GM19463 (cell line): Measurements from ENCODE around the gene DIS3L2.
A peak's percentile ranks its signal among the peaks of the same experiment; 100 is the strongest.
"Not testable (repeated sequence)": the region's sequence is repeated elsewhere in the genome, so short reads cannot be mapped to it uniquely, and the experiment has no call there.

Experiments used
- ATAC-seq: cut with Tn5 transposase; IDR thresholded peaks from one replicate; pipeline ENCODE4 v1.9.1; 2021; ENCODE audit warnings: mild to moderate bottlenecking, moderate library complexity; ENCODE audit not compliant: unreplicated experiment

Gene DIS3L2

GRCh38 chr2:232006253-232006652 is 44.7 kb downstream of the DIS3L2 start:
- ATAC-seq: no peak

GRCh38 chr2:232008907-232009638 is 47.6 kb downstream of the DIS3L2 start:
- no peak for ATAC-seq

DNA sequence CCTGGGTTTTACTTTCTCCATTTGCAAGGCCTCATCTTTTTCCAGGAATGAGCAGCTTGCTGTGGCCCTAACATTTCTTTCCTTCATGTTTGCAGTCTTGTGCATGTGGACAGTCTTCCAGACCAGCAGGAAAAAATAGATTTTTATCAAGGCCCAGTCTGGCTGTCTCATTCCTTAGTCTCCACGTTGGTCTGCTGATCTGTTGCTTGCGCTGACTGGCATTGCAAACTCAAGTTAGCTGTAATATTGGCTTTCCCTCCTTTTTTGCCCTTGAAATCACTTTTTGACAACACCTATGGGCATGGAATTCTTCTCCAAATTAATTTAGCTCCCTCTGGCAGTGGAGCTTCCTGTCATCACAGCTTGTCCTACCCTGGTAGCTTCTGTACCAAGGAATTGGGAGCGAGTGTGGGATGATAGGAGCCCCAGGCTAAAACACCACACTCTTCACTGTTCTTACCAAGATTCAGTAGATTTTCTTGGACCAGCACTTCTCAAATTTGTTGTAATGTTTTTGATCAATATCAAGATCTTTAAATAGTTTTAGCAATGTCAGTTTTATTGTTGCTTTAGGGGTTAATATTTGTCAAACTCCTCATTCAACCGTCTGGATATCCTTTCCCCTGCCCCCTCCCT is 48.2 kb downstream of the DIS3L2 start:
- no peak for ATAC-seq

DNA sequence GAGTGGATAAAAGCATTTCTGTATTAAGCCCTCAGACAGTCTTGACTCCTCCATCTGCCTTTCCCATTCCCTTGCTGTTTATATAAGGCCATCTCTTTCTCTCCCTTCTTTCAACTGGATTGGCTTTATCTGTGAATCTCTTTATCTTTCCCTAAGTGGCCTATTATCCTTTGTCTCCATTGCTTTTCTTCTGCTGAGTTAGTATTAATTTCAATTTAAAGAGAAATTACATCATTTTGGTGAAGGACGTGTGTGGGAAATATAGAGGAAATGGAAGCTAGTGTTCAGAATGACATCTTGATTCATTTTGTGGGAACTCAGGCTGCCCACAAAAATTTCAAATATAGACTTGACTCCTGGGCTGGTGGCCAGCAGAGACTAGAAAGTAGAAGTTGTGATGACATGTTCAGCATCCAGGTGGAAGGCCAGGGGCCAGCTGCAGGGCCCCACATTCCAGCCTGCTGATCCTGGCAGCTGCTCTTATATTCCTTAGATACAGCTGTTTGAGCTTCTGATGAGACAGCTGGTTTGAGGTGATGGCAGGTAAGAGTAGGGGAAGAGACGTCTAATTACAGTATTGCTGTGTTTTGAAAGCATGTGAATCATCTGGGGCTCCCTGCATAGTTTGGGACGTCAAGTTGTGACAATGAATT is 52.3 kb downstream of the DIS3L2 start:
- ATAC-seq: no peak

DNA sequence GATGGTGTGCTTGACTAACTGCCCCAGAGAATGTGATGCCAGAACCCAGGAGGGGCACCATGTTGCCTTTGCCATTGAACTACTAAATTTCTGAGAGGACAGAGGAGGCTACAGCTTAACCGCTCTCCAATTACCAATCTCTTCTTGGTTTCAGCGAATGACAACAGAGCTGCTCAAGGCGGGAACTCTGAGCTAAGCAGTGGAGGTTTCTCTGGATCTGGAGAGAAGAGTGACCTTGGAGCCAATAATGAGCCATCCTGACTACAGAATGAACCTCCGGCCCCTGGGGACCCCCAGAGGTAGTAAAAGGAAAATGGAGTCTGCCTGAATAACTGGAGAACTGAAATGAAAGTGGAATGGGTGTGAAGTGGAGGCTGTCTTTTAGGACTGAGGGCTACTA is 53.2 kb downstream of the DIS3L2 start:
- ATAC-seq: no peak

DNA sequence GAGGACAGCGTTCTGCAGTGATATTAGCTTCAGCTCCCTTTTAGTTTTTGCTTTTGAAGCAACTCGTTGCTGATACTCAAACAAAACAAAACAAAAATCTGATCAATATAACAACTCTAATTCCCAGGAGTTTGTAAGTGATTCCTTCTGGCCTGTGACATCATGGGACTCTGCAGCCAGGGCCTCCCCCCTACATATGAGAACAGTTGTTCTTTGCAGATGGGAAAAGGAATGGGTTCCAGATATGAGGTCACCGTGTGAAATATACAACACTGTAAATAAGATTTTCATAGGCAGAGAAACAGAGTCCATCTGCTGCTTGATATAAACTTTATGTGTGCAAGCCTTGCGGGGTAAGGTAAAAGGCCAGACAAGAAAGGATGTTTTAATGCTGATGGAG is 56.7 kb downstream of the DIS3L2 start:
- ATAC-seq: no peak

DNA sequence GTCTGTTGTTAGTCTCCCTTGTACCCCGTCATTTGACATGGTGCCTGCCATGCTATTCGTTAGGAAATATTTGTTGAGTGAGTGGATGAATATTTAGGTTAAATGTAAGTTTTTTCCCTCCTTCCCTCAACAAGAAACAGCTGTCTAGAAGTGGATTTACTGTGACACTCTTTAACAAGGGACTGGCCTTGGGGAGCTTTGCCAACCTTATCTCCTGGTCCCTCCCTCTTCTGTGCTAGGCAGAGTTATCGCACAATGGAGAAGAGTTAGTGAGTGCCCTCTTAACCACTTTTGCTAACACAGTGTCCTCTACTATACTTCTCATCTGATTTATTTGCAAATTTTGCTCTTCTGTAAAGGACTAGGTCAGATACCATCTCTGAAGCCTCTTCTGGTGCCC is 61.2 kb downstream of the DIS3L2 start:
- no peak for ATAC-seq

GRCh38 chr2:232023426-232023825 is 61.9 kb downstream of the DIS3L2 start:
- ATAC-seq: no peak

GRCh38 chr2:232024457-232024856 is 62.9 kb downstream of the DIS3L2 start:
- no peak for ATAC-seq

- peak; percentile 99 for ATAC-seq
Observed at GRCh38 chr2:232026910-232027309, 65.4 kb downstream of the DIS3L2 start.

DNA sequence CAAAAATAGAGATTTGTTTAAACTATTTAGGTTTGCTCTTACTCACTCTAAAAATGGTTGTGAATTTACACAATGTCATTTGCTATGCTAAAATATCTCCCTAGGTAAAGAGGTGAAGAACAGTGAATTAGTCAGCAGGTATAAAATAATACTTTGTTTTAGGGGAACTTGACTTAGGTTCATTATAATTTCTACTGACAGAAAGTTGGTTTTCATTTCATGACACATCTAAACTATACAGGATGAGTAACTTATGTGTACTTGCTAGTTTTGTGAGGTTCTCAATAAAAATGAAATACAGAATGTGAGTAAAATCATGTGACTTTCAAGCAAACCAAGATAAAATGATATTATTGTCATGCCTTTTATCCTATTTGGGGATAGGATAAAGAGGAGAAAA is 66.0 kb downstream of the DIS3L2 start:
- ATAC-seq: no peak

DNA sequence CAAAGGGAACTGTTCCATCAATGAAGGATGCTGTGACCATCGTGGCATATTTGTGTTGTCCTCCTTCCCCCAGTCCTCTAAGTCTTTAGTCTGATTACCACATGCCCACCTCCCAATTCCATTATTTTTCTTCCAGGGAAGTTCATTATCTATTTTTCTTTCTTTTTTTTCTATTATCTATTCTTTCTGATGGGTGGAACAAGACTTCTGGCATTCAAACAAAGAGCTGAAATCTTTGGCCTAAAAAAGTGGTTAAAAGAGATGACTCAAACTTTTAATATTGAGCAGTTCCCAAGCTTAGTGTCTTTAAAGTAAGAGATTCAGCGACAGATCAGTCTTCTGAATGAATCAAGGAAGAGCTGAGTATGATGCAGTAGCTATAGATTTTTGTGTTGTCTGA is 66.6 kb downstream of the DIS3L2 start:
- no peak for ATAC-seq

DNA sequence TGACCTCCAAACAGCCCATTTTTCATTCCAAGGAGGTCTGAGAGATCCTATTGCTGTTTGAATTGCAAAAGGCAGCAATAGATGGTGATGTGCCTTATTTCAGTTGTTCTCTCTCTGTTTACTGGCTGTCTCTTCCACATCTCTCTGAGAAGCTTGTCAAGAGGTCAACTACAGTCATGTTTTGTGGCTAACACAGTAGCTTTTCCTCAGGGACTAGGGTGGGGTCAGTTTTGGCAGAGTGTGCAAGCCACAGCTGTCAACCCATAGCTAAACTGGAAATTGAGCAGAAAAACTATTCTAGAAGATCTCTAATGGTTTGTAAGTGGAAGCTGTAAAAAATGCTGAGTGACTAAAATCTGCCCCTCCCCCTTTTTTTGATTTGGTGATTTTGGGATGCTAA is 67.1 kb downstream of the DIS3L2 start:
- no peak for ATAC-seq

DNA sequence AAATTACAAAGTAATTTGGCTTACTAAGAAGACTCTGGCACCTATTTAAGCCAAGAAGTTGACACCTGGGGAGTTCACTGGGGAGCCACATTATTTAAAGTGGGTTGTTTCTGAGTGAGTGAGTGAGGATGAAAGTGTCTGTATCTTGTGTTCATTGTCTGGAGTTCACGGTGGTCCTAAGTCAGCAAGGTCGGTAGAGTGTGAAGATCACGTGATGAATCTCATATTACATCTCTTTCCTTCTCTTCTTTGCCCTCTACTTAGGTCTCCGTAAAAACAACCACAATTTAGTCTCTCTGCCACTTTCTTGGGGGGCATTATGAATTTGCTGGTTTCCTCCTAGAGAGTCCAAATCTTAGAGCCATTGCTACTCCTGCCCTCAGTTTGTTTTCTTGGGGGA is 67.8 kb downstream of the DIS3L2 start:
- no peak for ATAC-seq

- no peak for ATAC-seq
Observed at GRCh38 chr2:232030229-232030628, 68.7 kb downstream of the DIS3L2 start.

- ATAC-seq: not testable (repeated sequence)
Observed at GRCh38 chr2:232035292-232035691, 73.8 kb downstream of the DIS3L2 start.

DNA sequence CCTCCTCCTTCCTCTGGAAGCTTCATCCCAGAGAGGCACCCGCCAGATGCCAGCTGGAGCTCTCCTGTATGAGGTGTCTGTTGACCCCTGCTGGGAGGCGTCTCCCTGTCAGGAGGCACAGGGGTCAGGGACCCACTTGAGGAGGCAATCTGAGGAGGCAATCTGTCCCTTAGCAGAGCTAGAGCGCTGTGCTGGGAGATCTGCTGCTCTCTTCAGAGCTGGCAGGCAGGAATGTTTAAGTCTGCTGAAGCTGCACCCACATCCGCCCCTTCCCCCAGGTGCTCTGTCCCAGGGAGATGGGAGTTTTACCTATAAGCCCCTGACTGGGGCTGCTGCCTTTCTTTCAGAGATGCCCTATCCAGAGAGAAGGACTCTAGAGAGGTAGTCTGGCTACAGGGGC is 75.4 kb downstream of the DIS3L2 start:
- not testable (repeated sequence) for ATAC-seq

DNA sequence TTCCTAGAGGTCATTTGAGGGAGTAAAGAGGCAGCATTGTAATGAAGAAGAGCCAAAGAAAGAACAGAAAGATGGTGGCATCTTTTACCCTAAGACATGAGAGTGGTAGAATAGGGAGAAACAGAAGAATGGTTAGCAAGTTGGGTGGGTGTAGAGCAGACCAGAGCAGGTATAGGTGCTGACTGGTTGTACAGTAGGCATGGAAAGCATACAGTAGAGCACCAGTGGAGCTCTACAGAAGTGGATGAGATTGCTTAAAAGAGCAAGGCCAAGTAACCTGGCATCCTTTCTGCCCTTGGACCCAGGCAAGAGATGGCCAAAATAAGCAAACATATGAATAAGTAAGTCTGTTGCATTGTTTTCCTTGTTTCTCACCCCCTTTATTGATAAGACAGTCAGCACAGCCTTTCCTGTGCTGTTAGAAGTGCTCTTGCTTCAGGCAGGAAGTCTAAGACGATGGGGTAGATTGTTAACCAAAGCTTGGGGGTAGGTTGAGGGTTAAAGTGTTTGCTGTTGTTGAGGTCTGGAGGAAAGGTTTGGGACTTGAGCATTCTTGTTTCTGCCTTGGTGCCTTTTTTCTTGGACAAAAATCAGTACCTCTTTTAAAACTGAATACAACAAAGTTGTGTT is 76.9 kb downstream of the DIS3L2 start:
- ATAC-seq: no peak

- no peak for ATAC-seq
Observed at GRCh38 chr2:232038881-232039485, 77.5 kb downstream of the DIS3L2 start.

DNA sequence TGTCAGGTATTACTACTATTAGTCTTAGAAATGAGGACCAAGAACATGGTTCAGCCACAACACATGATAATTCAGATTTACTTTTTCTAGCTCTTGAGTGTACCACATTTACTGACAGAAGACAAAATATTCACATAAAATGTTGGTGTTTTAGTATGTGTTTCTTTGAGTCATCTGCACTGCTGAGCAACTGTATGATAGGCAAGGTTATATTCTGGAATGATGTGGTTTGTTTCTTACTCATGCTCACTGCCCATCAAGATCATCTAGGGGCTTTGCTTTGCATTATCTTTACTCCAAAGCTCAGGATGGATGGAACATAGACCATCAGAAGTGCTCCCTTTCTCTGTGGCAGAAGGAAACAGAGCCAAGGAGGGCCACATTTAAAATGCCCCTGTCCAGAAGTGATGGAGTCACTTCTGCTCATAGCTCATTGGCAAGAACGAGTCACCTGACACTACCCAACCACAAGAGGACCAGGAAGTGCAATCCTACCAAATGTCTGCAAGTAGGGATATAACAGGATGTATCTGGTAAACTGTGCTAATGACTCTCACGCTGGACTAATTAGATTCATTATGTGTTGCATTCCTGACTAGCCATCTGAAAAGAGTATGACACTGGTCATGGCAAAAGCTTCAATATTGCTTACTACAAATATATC is 81.5 kb downstream of the DIS3L2 start:
- no peak for ATAC-seq

DNA sequence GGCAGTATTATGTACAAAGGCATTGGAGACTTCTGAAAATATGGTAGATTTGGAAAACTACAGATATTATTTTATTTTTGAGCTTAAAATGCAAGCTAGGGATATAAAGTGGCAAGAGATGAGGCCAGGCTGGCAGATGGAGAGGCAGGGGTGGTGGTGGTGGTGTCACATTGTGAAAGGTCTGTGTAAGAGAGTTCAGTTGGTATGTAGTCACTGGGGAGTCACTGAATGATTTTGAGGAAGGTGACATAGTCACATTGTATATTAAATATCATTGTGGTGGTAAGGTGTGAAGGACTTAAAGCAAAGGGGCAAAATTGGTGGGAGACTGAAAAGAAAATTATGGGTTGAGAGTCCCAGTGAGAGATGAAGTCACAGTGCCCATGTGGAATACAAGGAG is 82.5 kb downstream of the DIS3L2 start:
- no peak for ATAC-seq
